Hematopoietic multipotent progenitor cell treated with erythropoietin and hydrocortisone succinate and interleukin-3 and kit ligand, for 15 days (in vitro differentiated cells): Measurements from ENCODE around the gene ARF1.

Experiments used
- DNase-seq: peaks from one replicate; pipeline ENCODE4 v3.0.0-alpha.2; 2015; ENCODE audit warnings: low spot score

Gene ARF1

GRCh38 chr1:228123505-228123904, 41.0 kb downstream of the ARF1 start:
- DNase-seq: no peak

- no peak for DNase-seq
Observed at GRCh38 chr1:228125185-228125584, 42.7 kb downstream of the ARF1 start.

- DNase-seq: no peak
Observed at GRCh38 chr1:228131766-228132165, 49.3 kb downstream of the ARF1 start.

- no peak for DNase-seq
Observed at GRCh38 chr1:228134591-228134990, 52.1 kb downstream of the ARF1 start.

GRCh38 chr1:228136901-228137300, 54.4 kb downstream of the ARF1 start:
- DNase-seq: peak; percentile 62

GRCh38 chr1:228139406-228139930, 57.0 kb downstream of the ARF1 start:
- no peak for DNase-seq

- peak; percentile 100 for DNase-seq
Observed at GRCh38 chr1:228139931-228140723, 57.6 kb downstream of the ARF1 start, which contains the start of gene GUK1. Gene GUK1, plus strand, starts transcription at chr1:228140279. Its CDS starts 24 bp downstream, at chr1:228140303.

GRCh38 chr1:228140724-228141225, 58.3 kb downstream of the ARF1 start:
- DNase-seq: no peak

- peak; percentile 46 for DNase-seq
Observed at GRCh38 chr1:228141226-228142044, 58.9 kb downstream of the ARF1 start.

GRCh38 chr1:228142155-228142691, 59.7 kb downstream of the ARF1 start:
- DNase-seq: no peak

GRCh38 chr1:228142701-228143136, 60.2 kb downstream of the ARF1 start:
- DNase-seq: no peak

- no peak for DNase-seq
Observed at GRCh38 chr1:228143480-228144192, 61.1 kb downstream of the ARF1 start.

GRCh38 chr1:228144193-228144992, 61.9 kb downstream of the ARF1 start:
- no peak for DNase-seq

GRCh38 chr1:228144993-228145343, 62.5 kb downstream of the ARF1 start:
- DNase-seq: no peak

- peak; percentile 79 for DNase-seq
Observed at GRCh38 chr1:228145463-228146416, 63.2 kb downstream of the ARF1 start.

- no peak for DNase-seq
Observed at GRCh38 chr1:228146417-228147150, 64.1 kb downstream of the ARF1 start.

- DNase-seq: no peak
Observed at GRCh38 chr1:228147151-228147693, 64.7 kb downstream of the ARF1 start.

GRCh38 chr1:228147768-228148167, 65.3 kb downstream of the ARF1 start:
- DNase-seq: no peak
